OCI-LY1 (cell line): Measurements from ENCODE around the gene VMP1.

Source experiments
- H2AFZ ChIP-seq: fragments of 200-600 bp; sonication (generic), shearing (Covaris generic); 2 replicates; pipeline ENCODE4 v1.6.0; 2014; ENCODE audit warnings: antibody characterized with exemption, mild to moderate bottlenecking, low read length
- H3F3A ChIP-seq: fragments of 200-600 bp; sonication (generic), shearing (Covaris generic); 2 replicates; pipeline ENCODE4 v1.6.0; 2014; ENCODE audit warnings: mild to moderate bottlenecking, antibody characterized with exemption, low read length, moderate library complexity; ENCODE audit not compliant: insufficient read depth
- H3K27ac ChIP-seq: fragments of 200-600 bp; sonication (generic); 2 replicates; pipeline ENCODE4 v1.5.1; 2014; ENCODE audit warnings: low read length, mixed run types, mild to moderate bottlenecking, low read depth; ENCODE audit not compliant: poor library complexity, severe bottlenecking
- H3K27me3 ChIP-seq: fragments of 200-600 bp; sonication (generic); 2 replicates; pipeline ENCODE4 v1.6.0; 2014; ENCODE audit warnings: antibody characterized with exemption, mild to moderate bottlenecking, low read length, moderate library complexity; ENCODE audit not compliant: insufficient read depth
- H3K36me3 ChIP-seq: fragments of 200-600 bp; sonication (generic); 2 replicates; pipeline ENCODE4 v1.6.1; 2014; ENCODE audit warnings: mild to moderate bottlenecking, antibody characterized with exemption, low read length, moderate library complexity, mixed read lengths; ENCODE audit not compliant: insufficient read depth
- H3K4me1 ChIP-seq: fragments of 200-600 bp; sonication (generic); 2 replicates; pipeline ENCODE4 v1.5.1; 2014; ENCODE audit warnings: mild to moderate bottlenecking, low read length, moderate library complexity; ENCODE audit not compliant: insufficient read depth, severe bottlenecking
- H3K4me2 ChIP-seq: fragments of 200-600 bp; sonication (generic), shearing (Covaris generic); 2 replicates; pipeline ENCODE4 v1.6.1; 2014; ENCODE audit warnings: low read length
- H3K4me3 ChIP-seq: fragments of 200-600 bp; sonication (generic); 2 replicates; pipeline ENCODE4 v1.5.1; 2014; ENCODE audit warnings: low read length, low read depth, mild to moderate bottlenecking, mixed read lengths; ENCODE audit not compliant: poor library complexity, severe bottlenecking
- H3K79me2 ChIP-seq: fragments of 200-600 bp; shearing (Covaris generic); 2 replicates; pipeline ENCODE4 v1.6.1; 2016; ENCODE audit warnings: mixed run types, low read length, mixed read lengths; ENCODE audit not compliant: insufficient read depth
- H3K9ac ChIP-seq: fragments of 200-600 bp; sonication (generic), shearing (Covaris generic); 2 replicates; pipeline ENCODE4 v1.6.1; 2014; ENCODE audit warnings: mild to moderate bottlenecking, low read length, mixed read lengths
- H3K9me2 ChIP-seq: fragments of 200-600 bp; sonication (generic), shearing (Covaris generic); 2 replicates; pipeline ENCODE4 v1.6.1; 2014; ENCODE audit warnings: low read depth, mild to moderate bottlenecking, low read length, mixed read lengths
- H3K9me3 ChIP-seq: fragments of 200-600 bp; shearing (Covaris generic); 2 replicates; pipeline ENCODE4 v1.6.1; 2014; ENCODE audit warnings: low read length, mixed read lengths
- H4K20me1 ChIP-seq: fragments of 200-600 bp; sonication (generic), shearing (Covaris generic); 2 replicates; pipeline ENCODE4 v1.6.0; 2016; ENCODE audit warnings: mild to moderate bottlenecking, low read length; ENCODE audit not compliant: insufficient read depth
- EZH2 ChIP-seq: fragments of 200-600 bp; sonication (generic), shearing (Covaris generic); IDR thresholded peaks from 2 replicates; pipeline ENCODE4 v1.8.0; 2017; ENCODE audit warnings: borderline replicate concordance, mixed run types, mild to moderate bottlenecking, antibody characterized with exemption, low read length, moderate library complexity, mixed read lengths
- TF ChIP-seq, protein P1 (sequence below): fragments of 200-600 bp; sonication (generic), shearing (Covaris generic); IDR thresholded peaks from 2 replicates; pipeline ENCODE4 v1.5.1; 2017; ENCODE audit warnings: mild to moderate bottlenecking, antibody characterized with exemption, low read length, moderate library complexity, mixed read lengths

Gene VMP1

DNA sequence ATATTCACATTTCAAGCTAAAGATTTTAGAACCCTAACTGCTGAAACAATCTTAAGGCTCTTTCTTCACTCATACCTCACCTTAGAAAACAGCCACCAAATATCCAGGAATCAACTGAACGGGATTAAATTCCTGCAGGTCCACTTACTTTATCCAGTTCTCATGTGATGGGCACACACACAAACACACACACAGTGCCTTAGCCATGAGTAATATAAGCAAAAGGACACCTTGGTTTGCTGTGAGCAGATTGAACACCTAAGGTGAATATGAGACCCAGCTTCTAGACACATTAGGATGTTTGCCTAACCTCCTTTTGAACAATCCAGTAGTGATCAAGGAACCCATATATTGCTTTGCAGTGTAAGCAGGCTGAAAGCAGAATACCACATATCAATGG is 103.8 kb downstream of the VMP1 start:
- Histone ChIP-seq H3K79me2 (no peaks in the 10 kb centered on the region), H3K9me3 (no peaks in the 10 kb centered on the region), H3K9me2 (no peaks in the 10 kb centered on the region), H2AFZ (no peak overlapping the region), H3K27ac (no peak overlapping the region), H3K36me3 (peaks cover 20% of the 10 kb centered on the region; the same call in 1 of the 2 replicates), H3F3A (no peaks in the 10 kb centered on the region), H3K4me2 (no peak overlapping the region), H3K27me3 (no peaks in the 10 kb centered on the region), H3K9ac (no peak overlapping the region), H3K4me1 (no peaks in the 10 kb centered on the region), H4K20me1 (no peaks in the 10 kb centered on the region), H3K4me3 (no peak overlapping the region)
- TF ChIP-seq, protein P1, sequence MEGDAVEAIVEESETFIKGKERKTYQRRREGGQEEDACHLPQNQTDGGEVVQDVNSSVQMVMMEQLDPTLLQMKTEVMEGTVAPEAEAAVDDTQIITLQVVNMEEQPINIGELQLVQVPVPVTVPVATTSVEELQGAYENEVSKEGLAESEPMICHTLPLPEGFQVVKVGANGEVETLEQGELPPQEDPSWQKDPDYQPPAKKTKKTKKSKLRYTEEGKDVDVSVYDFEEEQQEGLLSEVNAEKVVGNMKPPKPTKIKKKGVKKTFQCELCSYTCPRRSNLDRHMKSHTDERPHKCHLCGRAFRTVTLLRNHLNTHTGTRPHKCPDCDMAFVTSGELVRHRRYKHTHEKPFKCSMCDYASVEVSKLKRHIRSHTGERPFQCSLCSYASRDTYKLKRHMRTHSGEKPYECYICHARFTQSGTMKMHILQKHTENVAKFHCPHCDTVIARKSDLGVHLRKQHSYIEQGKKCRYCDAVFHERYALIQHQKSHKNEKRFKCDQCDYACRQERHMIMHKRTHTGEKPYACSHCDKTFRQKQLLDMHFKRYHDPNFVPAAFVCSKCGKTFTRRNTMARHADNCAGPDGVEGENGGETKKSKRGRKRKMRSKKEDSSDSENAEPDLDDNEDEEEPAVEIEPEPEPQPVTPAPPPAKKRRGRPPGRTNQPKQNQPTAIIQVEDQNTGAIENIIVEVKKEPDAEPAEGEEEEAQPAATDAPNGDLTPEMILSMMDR = no peak
- no peak for TF ChIP-seq EZH2

DNA sequence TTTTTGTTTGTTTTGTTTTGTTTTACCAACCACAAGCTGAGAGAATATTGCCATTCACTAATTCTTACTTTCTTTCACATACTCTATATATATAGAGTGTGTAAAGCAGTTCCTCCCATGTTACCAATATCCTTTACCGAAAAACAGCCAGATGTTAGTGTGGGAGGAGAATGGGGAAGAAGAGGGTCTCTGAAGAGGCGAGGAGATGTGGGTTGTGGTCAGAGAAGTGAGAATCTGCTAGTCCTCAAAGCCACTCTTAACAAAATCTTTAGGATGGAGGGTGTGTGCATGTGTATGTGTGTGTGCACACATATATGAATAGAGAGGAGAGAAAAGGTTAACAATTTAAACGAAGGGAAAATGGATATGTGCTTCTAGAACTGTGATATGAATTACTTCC is 104.7 kb downstream of the VMP1 start:
- no peak overlapping the region for H2AFZ ChIP-seq
- no peaks in the 10 kb centered on the region for H4K20me1 ChIP-seq
- no peak overlapping the region for H3K4me2 ChIP-seq
- no peaks in the 10 kb centered on the region for H3K9me2 ChIP-seq
- no peak for TF ChIP-seq EZH2
- TF ChIP-seq, protein P1 = no peak
- no peaks in the 10 kb centered on the region for H3K79me2 ChIP-seq
- H3K9ac ChIP-seq = no peak overlapping the region
- H3K9me3 ChIP-seq = no peaks in the 10 kb centered on the region
- H3K27ac ChIP-seq = no peak overlapping the region
- no peak overlapping the region for H3K4me3 ChIP-seq
- H3K36me3 ChIP-seq = peaks cover 20% of the 10 kb centered on the region; the same call in 1 of the 2 replicates
- no peaks in the 10 kb centered on the region for H3K4me1 ChIP-seq
- H3K27me3 ChIP-seq = no peaks in the 10 kb centered on the region
- H3F3A ChIP-seq = no peaks in the 10 kb centered on the region

DNA sequence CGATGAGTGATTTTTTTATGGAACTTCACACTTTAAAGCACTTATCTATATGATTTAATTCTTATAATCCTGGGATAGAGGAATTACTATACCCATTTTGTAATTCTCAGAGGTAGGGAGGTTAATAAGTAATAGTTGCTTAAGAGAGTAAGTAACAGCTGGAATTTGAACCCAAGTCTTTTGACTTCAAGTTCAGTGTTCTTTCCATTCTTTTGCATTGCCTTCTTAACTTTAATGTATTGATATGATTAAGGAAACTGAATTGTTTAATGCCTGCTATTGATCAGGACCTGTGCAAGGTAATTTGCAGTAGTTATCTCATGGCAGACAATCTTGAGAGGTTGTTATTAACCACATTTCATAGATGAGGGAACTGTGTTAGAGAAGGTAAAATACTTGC is 106.8 kb downstream of the VMP1 start:
- Histone ChIP-seq H3K36me3 (peaks cover 20% of the 10 kb centered on the region; the same call in 1 of the 2 replicates), H3K9me3 (no peaks in the 10 kb centered on the region)

More for the DNA sequence above, 106.8 kb downstream of the VMP1 start:
- no peaks in the 10 kb centered on the region for H3F3A ChIP-seq
- no peaks in the 10 kb centered on the region for H3K79me2 ChIP-seq
- H3K4me3 ChIP-seq = no peak overlapping the region
- H3K4me2 ChIP-seq = no peak overlapping the region
- no peaks in the 10 kb centered on the region for H3K4me1 ChIP-seq
- TF ChIP-seq EZH2 = no peak
- TF ChIP-seq, protein P1 = no peak
- H4K20me1 ChIP-seq = no peaks in the 10 kb centered on the region
- no peaks in the 10 kb centered on the region for H3K27me3 ChIP-seq
- H2AFZ ChIP-seq = no peak overlapping the region
- H3K9me2 ChIP-seq = no peaks in the 10 kb centered on the region
- H3K27ac ChIP-seq = no peak overlapping the region
- no peak overlapping the region for H3K9ac ChIP-seq
